ENCODE data around the gene NTN3.
"Not testable (repeated sequence)": the region's sequence is repeated elsewhere in the genome, so short reads cannot be mapped to it uniquely, and the experiment has no call there.

NTN3 gene

DNA sequence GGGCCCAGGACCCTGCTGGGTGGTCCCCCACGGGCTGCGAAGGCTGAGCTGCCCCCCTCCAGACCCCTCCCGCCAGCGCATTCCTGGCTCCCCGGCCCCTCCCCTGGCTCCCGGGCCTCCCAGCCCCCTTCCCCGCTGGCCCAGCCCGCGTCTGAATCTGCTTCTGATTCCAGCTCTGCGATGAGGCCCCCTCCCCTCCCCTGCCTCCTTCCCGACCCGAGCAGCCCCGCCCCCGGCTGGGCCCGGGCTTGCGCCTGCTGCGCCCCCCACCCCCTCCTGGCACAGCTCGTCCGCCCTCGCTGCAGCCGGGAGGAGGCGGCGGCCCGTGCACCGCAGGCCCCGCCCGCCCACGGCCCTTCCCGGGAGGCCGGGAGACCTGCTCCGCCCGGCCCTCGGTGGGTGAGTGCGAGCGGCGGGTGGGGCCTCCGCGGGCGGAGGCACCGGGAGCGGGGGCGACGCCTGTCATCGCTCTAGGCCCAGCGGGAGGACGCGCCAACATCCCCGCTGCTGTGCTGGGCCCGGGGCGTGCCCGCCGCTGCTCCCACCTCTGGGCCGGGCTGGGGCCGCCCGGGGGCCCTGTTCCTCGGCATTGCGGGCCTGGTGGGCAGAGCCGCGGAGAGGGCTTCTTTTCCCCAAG, at the start of gene NTN3:
NTN3 (plus strand) TSS at position 282 of the 637 bp plus-strand sequence. CDS start 405 bp downstream, outside the sequence.
- DNase-seq (ENCODE audit: low read depth), result no peak

DNA sequence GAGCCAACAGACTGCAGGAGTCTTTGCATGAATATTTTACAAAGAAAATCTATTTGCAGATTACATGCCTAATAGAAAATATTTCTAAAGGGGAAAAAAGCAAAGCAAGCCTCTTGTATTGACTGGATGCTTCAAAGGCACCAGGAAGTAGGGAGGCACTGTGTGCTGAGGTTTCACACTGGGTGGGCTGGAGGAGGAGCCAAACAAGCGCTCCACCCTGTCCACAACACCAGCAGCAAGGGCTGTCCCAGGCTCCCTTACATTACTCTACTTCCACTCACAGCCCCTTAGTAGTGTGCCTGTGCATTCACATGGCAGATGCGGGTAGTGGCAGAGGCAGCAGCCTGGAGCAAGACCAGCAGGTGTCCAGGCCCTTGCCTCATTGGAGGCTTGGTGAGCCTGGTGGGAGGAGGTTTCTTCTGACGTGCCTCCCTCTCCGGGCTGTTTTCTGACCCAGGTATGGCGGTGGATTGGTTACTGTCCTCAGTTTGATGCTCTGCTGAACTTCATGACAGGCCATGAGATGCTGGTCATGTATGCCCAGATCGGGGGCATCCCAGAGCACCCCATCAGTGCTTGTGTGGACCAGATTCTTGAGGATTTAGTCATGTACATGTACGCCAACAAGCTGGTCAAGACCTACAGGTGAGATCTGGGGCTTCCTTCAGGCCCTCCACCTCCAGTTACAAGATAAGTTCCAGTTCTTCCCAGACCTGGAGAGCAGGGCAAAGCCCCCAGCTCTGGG, 48.8 kb upstream of the NTN3 start:
- DNase-seq (ENCODE audit: low read depth), result no peak

DNA sequence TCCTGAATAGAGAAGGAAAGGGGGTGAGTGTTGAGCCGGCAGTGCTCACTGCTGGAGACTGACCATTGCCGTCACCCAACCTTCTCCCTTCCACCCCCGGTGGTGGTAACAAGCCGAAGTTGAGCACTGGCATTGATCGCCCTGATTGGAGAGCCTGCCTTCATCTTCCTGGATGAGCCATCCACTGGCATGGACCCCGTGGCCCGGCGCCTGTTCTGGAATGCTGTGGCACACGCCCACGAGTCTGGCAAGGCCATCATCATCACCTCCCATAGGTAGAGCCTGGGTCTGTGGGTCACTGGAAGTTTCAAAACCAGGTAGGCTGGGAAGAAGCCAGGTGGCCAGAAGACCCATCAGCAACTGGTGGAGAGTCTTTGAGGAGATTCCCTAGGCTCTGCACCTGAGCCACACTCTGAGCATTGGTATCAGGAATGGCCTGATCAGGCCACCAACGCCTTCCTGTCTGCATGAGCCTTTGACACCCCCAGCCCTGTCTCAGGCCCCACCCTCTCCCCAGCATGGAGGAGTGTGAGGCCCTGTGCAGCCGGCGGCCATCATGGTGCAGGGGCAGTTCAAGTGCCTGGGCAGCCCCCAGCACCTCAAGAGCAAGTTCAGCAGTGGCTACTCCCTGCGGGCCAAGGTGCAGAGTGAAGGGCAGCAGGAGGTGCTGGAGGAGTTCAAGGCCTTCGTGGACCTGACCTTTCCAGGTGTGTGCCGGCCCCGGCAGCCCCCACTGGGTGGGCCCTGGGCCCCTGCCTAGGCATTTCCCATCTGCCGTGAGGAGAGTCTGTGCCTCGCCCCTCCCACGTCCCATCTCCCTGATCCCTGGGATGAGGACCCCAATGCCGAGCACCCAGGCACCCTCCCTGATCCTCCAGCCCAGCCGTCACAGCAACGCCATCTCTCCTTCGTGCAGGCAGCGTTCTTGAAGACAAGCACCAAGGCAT, 46.8 kb upstream of the NTN3 start:
- DNase-seq (ENCODE audit: low read depth), result no peak

DNA sequence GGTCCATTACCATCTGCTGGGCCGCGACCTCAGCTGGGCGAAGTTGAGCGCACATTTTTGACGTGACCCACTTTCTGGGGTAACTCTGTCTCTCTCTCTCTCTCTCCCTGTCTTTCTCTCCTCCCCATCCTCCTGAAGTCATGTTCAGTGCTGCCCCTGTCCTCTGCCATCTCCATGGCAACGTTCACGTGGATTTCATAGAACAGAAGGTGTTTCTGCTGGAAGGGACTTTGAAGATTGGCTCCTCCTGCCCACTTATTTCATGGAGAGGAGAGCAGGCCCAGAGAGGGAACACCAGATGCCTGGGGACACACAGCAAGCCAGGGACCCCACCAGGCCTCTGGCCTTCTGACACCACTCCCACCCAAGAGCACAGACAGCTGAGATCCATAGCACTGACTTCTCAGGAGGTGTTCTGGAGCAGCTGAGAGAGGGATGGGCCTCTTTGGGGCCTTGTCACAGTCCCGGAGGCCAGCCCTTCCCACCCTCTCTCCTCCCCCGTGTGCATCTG, 46.0 kb upstream of the NTN3 start:
- DNase-seq (ENCODE audit: low read depth), result no peak

DNA sequence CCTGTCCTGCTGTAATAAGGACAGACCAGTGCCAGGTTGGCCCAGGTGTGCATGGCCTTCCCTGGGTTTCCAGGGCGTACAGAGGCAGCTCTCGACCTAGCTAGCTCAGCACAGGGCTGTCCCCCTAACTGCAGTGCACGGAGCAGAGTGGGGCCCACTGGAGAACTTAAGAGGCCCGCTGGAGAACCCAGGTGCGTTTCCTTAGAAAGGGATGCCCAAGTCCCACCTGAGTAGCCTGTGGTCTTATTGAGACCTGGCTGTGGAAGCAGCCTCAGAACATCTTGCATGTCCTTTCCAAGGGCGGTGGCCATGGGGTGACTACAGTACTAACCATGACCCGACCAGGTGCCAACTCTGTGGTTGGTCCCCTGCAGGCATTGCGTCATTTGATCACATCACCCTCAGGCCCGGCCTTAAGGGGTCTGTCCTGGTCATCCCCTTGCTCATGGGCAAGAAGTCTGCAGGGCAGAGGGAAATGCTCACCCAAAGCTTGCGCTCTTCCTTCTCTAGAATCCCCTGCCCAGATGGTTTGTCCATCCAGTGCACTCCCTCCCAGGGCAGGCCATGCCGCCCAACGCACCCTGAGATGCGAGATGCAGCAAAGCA, 45.2 kb upstream of the NTN3 start:
- DNase-seq (ENCODE audit: low read depth), result no peak

DNA sequence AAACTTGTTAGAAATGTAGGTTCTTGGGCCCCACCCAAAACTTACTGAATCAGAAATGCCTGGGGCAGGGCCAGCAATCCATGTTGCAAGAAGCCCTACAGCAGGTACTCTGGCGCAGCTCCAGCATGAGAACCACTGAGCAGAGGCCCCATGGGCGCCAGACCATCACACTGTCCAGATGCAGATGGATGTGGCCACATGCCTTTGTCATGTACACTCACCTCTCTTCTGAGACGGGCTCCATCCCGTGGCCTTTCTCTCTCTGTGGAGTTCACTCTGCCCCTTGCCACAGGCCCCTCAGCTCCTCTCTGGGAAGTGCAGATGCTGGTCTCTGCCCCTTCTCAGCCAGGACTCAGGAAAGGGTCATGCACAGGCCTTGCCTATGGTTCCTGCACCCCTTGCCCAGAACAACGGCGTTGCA, 44.1 kb upstream of the NTN3 start:
- DNase-seq (ENCODE audit: low read depth), result no peak

DNA sequence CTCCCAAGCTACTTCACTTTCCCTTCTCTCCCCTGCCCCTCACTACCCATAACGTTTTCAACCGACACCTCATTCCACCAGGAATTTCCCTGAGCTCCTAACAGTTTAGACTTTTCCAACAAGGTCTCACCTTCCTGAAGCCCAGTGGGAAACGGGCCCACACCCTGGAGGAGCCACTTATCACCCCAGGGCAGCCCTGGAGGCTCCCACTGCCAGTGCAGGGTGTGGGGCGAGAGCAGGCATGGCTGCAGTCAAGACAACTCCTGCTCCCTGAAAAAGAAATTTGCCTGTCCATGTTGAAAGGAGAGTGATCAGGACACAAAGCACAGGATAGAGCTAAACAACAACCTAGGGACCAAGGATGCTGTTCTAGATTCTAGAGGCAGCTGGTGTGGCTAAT, 43.6 kb upstream of the NTN3 start:
- DNase-seq (ENCODE audit: low read depth), result no peak

DNA sequence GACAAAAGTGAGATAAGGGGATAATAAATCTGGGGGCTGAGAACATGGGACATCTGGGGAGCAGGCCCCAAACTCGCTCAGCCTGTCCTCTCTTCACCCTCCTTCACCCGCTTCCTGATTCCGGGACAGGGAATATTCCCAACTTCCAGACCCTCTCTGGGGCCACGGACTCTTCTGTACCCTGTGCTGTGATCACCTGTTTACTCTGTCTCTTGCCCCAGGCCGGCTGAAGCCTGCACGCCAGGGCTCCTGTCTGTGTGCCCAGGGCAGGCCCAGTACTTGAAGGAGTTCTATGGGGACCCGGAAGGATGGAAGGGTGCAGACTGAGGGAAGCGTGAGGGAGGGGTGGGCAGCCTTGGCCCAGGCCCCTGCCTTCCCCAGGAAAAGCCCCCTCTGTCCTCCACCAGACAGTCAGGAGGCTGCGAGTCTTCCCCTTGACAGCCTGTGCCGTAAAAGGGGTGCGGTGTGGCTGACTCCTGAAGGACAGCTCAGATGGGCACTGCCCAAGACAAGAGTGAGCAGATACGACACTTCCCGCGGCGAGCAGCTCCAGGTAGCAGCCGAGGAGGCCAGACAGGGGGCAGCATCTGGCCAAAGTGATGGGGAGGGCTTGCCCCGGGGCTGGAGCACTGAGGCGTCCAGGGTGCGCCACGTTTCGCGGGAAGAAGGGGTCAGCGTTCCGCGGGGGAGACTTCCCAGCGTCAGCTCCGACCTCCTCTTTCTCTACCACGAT, 42.9 kb upstream of the NTN3 start:
- no peak for DNase-seq (ENCODE audit: low read depth)

DNA sequence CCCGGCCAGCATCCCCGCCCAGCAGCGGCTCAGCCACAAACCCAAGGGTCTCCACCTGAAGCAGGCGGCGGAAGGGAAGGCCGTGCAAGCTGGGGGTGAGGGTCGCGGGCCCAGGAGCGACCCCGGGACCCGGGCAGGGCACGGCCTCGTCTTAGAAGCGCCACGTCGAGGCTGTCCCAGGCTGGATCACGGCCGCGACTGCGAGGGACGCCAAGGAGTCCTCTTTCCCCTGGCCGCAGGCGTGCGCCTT, 42.4 kb upstream of the NTN3 start:
- no peak for DNase-seq (ENCODE audit: low read depth)

DNA sequence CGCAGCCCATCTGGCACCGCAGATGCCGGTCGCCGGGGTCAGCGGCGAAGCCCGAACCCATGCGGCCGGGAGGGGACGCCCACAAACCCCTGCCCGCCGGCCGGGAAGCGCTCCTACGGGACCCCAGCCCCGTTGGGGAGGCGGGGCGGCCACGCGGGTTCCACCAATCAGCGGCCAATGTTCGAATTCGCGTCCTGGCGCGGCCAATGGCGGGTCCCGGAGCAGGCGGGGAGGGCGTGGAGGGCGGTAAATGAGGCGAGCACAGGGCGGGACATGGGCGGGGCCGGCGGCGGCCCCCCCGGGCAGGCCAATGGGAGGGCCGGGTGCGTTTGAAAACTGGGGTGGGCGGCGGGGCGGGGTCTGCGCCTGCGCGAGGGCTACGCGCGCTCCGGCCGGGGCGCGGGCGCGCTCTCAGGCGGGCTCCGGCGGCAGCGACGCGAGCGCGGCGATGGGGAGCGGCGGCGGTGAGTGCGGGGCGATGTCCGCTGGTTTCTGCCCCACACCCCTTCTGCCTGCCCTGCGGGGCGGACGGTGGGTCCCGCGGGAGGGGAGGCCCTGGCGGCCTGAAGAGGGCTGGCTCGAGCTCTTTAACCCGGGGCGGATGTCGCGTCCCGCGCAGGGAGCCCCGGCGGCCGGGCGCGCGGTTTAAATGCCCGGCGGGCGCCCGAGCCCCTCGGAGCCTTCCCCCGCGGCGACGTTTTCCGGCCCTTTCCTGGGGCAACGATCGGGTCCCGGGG, 41.9 kb upstream of the NTN3 start, which contains the start of gene CCNF:
CCNF (plus strand) TSS at position 414 of the 737 bp plus-strand sequence; CDS start at position 449, 35 bp downstream.
- DNase-seq (ENCODE audit: low read depth), result peak; percentile 51

DNA sequence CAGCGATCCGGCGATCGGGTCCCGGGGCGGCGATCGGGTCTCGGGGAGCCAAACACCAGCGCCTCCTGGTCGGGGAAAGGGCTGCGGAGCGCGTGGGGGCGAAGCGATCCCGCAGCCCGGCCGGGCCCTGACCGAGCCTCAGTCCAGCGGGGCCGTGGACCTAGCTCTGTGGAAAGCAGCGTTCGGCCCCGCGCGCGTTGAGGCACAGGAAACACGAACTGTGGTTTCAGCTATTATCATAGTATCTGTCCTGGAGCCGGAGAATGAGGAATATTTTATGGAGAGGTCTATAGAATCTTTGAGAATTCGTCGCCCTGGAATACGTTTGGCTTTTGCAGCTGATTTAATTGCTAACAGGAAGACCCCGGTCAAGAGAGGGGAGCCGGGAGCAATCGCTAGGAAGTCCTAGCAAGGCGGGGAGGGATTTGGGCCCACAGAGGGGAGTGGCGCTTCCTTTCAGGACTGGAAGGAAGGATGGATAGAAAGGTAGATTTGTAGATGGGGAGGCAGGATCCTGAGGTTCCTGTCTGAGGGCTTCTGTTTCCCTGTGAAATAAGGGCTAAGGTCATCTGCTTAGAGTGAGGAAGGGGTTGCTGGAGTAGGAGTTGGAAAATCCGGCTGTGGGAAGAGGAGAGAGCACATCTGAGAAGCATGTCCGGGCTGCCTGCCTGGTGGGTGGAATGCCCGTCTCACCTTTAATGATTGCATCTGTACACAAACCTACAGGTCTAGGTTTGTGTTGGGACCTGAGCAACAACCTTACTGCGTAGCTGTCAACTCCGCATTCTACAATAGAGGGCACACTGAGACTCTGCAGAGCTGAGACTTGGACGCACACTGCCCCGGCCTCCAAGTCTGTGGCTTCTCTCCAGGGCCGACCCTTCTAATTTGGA, 41.1 kb upstream of the NTN3 start:
- no peak for DNase-seq (ENCODE audit: low read depth)

DNA sequence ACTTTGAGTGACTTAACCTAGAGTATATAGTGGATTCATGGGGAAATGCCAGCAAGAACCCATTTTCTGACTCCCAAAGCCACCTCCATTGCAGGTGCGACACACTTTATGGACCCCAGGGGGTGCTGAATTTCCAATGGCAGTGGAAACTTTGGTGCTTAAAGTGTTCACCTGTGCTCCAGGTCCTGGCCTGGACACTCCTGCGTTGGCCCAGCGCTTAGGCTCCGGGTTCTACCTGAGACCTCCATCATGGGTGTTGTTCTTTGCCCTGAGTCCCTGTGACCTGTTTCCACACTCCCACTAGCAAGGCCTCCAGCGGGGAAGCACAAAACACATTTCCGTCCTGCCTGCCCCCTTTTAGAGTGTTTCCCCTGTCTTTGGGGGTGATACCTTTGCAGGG, 38.8 kb upstream of the NTN3 start:
- DNase-seq (ENCODE audit: low read depth), result no peak

DNA sequence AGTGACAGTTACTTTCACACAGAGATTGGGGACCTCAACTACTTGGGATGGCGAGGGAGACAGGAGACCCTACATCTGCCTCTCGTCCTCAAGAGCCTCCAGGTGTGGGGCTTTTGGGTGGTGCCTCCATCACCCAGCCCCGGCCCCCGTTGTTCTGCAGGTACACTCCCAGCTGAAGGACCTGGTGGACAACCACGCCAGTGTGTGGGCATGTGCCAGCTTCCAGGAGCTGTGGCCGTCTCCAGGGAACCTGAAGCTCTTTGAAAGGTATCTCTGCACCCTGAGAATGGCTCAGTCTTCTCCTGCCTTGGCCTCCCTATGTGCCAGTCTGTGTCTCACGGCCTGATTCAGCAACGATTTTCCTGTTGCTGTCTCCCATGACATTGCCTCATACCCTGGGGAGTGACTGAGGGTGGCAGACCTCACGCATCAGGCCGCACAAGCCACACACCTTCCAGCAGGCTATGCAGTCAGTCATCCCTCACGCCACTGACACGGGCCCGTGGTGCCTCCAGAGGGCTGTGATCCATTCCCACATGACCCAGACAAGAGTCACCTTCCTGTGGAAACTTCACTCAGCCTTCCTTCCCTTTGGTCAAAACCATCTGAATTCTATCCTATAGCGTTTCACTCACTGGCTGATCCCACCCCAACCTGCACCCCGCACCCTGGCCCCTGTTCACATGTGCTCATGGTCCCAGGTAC, 38.1 kb upstream of the NTN3 start:
- DNase-seq (ENCODE audit: low read depth), result no peak

DNA sequence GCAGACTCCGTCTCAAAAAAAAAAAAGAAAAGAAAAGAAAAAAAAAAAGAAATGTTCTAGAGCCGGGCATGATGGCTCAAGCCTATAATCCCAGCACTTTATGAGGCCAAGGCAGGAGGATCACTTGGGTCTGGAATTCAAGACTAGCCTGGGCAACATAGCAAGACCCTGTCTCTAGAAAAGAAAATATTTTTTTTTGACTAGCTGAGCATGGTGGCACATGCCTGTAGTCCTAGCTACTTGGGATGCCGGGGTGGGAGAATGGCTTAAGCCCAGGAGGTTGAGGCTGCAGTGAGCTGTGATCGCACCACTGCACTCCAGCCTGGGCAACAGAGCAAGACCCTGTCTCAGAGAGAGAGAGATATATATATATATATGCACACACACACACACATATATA, 35.9 kb upstream of the NTN3 start:
- not testable (repeated sequence) for DNase-seq (ENCODE audit: low read depth)

DNA sequence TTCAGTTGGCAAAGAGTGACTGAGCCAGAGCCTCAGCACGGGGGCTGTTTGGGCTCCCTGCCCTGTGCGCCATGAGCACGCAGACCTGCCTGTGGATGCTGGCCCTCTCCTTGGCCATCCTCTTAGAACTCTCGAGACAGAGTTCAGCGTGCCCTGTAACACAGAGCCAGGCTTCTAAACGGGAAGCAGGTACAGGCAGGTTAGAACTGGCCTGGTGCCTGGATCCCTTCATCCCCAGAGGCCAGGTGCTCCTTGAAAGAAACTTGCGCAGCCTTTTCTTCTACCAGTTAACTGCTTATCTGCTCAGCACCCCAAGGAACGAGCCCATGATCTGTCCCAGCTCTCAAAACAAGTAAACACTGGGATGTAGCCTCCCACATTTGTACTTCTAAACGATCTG, 35.0 kb upstream of the NTN3 start:
- no peak for DNase-seq (ENCODE audit: low read depth)

DNA sequence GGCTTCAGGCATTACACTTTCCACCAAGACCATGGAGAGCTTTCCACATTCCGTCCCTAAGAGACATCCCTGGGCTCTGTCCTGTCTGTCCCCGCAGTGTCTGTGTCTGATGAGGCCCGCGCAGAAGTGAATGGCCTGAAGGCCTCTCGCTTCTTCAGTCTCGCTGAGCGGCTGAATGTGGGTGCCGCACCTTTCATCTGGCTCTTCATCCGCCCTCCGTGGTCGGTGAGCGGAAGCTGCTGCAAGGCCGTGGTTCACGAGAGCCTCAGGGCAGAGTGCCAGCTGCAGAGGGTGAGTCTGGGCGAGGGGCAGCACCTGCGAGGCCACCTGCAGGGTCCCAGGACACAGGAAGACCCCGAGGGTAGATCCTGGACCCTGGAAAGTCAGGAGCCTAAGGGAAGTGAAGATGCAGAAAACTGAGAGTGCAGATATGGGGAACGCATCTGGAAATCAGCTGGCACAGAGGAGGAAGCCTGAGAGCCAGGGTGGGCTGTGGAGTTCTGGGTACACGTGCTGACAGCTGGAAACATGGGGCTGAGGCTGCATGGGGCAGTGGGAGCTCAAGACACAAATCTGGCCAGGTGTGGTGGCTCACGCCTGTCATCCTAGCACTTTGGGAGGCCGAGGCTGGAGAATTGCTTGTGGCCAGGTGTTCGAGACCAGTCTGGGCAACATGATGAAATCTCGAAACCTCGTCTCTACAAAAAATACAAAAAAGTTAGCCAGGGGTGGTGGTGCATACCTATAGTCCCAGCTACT, 33.9 kb upstream of the NTN3 start:
- DNase-seq (ENCODE audit: low read depth), result no peak

DNA sequence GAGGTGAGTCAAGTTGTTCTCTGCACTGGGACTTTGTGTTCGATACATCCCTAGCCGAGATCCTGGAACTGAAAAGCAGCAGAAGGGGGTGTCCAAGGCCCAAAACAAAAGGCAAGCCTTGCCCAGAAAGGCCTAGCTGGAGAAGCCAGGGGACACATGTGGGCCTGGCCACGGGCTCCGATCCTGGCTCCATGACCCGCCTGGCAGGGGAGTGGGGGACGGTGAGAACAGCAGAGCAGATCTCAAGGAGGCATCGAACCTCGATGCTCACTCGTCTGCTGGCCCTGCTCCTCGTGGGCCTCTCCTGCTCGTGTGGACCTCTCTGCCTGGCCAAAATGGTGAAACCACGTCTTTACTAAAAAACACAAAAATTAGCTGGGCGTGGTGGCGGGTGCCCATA, 33.0 kb upstream of the NTN3 start:
- no peak for DNase-seq (ENCODE audit: low read depth)

DNA sequence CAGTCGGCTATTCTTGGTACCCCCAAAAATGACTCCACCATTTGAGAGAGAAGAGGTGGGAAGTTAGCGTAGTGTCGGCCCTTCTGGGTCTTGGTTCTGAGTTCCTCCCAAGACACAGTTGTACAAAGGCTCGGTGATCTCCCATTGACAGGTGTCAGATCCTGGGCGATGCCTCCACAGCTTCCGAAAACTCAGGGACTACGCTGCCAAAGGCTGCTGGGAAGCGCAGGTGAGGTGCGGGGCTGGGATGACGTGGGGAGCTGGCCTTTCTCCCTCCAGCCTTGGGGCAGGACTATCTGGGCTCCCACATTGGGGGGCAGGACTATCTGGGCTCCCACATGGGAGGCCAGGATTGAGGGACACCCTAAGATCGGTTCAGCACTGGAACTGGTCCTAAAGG, 31.5 kb upstream of the NTN3 start:
- DNase-seq (ENCODE audit: low read depth), result no peak
